Epithelial cell of prostate (primary cell): ENCODE measurements around the gene ARRB1.
"Not testable (repeated sequence)": the region's sequence is repeated elsewhere in the genome, so short reads cannot be mapped to it uniquely, and the experiment has no call there.

Experiments used
- DNase-seq: peaks from one replicate; pipeline ENCODE4 v3.0.0-alpha.2; 2011; ENCODE audit warnings: low read depth, low spot score
- H3K27ac ChIP-seq: fragments of 450-650 bp; 2 replicates; pipeline ENCODE4 v1.5.1; 2017; ENCODE audit warnings: mild to moderate bottlenecking

The ARRB1 gene

DNA sequence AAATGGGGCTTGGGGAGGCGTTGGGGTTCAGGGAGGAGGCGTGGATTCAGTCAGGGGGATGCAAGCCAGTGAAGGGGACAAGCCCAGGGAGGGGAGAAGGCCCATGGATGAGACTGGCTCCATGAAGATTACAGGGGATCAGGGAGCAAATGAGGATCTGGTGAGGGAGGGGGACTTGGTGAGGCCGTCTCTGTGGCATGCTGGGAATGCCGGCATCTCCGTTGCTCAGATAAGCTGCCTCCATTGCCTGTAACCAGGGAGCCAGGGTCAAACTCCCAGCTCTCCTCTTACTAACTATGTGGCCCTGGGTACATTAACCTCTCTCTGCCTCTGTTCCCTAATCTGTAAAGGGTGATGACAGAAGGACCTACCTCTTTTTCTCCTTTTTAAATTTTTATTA, 72.2 kb downstream of the ARRB1 start:
- no peak for DNase-seq
- no peak overlapping the region for H3K27ac ChIP-seq

DNA sequence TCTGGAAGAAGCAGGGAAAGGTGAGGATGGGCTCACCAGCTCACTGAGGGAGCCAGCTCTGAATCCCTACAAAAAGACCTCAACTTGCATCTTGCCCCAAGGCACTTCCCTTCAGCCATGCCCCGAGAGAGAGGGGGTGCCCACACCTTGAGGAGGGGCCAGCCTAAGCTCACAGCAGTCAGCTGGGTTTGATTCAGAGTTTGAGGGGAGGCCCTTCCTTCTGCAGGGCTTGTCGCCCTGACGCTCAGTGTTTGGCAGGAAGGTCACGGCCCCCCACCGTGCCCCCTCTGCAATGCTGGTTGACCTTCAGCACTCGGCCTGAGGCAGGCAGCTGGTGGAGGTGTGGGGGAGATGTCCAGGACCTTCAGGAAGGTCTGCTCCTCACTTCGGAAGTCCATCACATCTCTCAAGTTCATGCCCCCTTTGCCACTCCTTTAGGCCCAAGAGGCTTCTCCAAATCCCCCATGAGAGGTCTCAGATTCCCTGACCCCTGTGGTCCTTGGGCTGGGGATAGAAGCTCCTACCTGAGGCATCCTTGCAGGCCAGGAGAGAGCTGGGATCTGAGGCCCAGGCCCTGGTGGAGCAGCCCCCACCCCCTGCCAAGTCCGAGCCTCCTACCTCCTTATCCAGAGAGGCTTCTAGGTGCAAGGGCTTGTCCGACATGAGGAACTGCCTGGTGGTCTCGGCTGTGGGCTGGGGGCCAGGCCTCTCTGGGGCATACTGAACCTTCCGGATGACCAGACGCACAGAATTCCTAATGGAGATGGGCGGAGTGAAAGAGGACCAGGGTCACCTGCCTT, 73.3 kb downstream of the ARRB1 start:
- no peak for DNase-seq
- H3K27ac ChIP-seq: no peak overlapping the region

DNA sequence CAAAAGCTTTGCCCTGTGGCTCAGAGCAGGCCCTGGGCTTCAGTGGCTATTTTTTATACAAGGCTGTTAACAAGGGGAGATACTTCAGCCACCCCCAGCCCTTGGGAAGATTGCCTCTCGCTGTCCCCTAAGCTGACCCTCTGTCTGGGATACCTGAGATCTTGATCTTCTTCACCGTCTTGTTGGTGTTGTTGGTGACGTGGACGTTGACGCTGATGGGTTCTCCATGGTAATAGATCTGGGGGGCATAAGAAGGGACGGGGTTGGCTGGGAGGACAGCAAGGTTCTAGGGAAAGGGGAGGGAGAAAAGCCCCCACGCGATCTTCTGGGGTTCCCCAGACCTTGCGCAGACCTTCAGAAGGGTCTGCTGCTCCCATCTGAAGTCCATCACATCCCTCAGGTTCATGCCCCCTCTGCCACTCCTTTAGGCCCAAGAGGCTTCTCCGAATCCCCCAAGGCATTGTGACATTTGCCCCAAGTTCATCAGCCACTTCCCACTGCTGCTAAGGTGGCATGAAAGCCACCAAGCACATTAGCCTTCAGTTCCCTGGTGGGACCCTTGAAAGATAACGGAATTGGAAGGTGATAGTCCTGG, 74.2 kb downstream of the ARRB1 start:
- no peak overlapping the region for H3K27ac ChIP-seq
- DNase-seq: no peak

DNA sequence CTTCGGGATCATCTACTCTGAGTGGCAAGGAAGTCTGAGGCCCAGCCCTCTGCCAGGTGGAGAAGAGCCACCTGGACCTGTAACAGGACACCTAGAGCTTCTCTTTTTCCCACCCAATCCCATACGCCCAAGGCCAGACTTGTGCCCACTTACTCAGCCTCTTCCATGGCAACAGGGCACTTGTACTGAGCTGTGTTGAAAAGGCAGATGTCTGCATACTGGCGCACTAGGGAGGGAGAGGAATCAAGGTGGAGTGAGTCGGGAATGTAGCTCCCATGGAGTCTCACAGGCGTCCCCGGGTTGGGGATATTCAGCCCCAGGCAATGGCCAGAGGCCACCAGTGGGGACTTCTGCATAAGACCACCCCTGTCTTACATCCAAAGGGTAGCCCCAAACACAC, 74.8 kb downstream of the ARRB1 start:
- H3K27ac ChIP-seq: no peak overlapping the region
- DNase-seq: no peak

DNA sequence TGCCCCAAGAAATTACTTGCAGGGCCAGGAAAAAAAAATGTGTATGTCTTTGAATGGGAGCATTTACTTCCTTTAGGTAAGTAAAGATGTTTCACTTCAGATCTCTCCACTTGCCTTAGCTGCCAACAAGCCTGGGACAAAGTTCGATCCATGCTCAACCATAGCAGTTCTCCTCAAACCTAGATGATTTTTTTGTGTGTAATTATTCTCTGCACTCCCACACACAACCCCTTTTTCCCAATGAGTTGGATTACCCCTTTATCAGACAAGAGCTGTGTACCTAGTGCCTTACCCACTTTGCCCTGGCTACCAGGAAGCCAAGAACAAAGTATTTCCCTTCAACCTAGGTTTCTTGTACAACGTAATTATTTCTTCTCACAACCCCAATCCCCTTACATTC, 75.3 kb downstream of the ARRB1 start:
- no peak for DNase-seq
- H3K27ac ChIP-seq: no peak overlapping the region

DNA sequence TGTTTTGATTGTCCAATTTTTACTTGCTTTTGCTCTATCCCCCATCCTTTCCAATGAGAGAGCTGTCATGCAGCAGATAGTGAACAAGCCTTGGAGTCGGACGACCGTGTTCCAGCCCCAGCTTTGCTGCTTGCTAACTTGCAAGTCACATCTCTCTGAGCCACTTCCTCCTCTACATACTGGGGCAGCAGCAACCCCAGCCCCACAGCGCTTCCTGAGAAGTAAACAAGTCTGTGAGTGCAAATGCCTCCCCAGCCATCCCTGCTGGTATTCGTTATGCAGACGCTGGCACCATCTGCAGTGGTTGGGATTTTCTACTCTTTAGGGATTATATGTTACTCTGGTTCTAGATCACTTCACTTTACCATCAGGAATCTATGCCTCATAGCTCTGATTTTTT, 75.9 kb downstream of the ARRB1 start:
- no peak overlapping the region for H3K27ac ChIP-seq
- DNase-seq: no peak

DNA sequence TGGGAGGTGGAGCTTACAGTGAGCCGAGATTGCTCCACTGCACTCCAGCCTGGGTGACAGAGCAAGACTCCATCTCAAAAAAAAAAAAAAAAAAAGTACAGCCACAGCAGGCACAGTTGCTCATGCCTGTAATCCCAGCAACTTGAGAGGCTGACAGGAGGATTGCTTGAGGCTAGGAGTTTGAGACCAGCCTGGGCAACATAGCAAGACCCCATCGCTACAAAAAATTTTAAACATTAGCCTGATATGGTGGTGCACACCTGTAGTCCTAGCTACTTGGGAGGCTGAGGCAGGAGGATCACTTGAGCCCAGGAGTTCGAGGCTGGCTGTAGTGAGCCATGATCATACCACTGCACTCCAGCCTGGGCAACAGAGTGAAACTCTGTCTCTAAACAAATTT, 76.7 kb downstream of the ARRB1 start:
- not testable (repeated sequence) for DNase-seq, H3K27ac ChIP-seq

DNA sequence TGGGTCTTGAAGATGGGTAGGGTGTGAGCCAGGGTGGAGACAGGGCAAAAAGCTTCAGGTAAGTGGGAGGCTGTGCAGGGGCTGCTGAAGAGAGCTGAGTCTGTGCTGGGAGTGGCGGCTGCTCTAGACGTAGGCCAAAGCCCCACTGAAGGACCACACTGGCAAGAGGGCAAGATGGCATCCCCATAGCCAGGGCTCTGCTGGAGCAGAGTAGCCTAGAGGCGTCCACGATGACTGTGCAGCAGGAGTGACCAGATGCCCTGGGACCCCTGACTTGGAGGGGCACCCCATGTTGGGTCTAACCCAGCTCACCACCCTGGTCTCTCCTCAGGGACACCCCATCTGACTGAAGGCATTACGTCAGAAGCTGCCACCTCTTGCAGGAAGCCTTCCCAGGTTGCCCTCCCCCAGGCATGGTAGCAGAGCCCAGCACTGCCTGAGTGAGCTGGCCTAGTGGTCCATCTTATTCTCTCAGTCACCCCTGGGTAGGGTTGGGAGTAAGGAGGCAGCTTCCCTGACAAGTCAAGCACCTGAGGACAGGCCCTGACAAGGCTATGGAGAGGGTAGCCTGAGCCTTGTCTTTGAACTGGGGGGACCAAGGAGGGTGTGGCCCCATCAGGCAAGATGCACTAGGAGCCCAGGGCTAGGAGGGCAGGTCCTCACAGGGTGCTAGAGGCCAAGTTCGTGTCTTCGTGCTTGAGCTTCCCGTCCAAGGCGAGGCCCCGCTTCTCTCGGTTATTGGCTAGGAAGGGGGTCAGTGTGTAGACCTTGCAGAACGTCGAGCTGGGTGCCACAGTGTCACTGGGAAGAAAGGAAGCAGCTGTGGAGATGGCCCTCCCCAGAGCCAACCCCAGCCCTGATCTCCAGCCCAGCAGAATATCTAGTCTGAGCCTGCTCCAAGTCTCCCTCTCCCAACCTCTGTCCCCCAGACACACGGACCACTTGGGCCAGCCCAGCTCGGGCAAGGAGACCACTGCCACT, 77.8 kb downstream of the ARRB1 start:
- no peak overlapping the region for H3K27ac ChIP-seq
- no peak for DNase-seq

DNA sequence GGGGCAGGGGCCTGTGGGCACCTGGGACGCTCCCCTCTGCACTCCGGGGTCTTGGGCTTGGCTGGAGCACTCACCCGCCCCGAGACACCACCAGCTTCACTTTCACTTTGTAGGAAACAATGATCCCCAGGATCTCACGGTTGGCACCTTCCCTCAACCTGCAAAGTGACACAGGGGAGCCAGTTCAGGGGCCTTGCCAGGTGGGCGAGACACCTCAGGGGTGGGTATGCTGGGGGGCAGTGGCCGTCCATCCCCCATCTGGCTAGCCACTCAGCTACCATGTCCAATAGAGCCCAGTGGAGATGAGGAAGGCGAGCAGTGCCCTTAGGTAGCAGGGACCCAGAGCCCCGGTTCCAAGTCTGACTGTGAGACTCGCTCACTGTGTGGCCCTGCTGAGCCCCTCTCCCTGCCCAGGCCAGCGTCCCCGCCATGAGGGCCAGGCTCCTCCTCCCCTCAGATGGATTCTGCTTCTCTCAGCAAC, 78.6 kb downstream of the ARRB1 start:
- DNase-seq: no peak
- H3K27ac ChIP-seq: no peak overlapping the region

DNA sequence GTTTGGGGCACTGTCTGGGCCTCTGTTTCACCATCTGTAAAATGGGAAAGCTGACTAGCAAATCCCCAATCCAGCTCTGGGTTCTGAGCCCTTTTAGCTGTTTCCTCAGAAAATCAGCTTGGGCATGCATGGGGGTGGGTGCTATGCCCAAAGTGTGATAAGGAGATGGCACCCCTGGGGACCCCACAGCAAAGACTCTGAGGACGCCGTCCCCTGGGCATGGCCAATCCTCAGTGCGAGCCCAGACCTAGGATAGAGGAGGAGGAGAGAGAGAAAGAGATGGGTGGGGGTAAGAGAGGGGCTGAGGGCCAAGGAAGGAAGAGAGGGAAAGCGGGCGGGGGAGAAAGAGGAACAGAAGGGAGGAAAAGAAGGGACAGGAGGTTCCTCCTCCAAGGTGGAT, 79.1 kb downstream of the ARRB1 start:
- no peak overlapping the region for H3K27ac ChIP-seq
- DNase-seq: no peak

DNA sequence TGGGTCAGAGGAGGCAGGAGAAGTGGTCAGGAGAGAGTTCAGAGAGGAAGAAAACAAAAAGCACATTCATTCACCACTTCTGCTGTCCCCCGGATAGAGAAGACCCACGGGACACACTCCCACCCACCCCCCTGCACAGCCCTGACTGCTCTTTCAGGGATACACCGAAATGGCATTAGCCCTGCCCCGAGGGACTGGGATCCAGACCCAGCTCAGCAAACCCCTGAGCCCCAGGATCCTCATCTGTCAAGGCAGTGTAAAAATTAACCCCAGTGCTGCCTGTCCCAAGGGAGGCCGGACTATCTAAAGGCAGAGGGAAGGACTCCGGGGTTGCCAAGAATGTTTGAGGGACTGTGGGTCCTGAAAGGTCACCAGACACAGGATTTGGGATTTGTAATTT, 79.7 kb downstream of the ARRB1 start:
- no peak overlapping the region for H3K27ac ChIP-seq
- DNase-seq: no peak

DNA sequence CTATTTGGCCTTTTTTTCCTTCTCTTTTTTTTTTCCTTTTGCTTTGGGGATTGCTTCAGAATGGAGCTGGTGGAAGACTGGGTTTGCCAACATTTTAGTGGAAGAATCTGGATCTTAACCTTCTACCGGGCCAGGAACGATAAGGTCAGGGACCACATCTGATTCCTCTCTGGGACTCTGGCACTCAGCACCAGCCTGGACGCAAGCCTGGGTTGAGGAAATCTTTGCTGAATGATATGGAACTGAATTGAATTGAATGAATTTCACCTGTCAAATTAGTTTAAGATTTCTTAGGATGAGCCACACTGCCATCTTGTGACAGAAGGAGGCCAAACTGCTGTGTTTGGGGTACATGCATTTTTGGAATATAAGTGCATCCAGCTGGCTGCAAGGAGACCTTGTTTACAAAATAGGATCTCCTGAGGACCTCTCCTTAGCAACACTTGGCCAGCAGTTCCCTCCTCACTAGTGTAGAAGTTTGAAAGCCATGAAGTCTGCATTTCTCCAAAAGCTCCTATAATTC, 80.5 kb downstream of the ARRB1 start:
- no peak overlapping the region for H3K27ac ChIP-seq
- no peak for DNase-seq

DNA sequence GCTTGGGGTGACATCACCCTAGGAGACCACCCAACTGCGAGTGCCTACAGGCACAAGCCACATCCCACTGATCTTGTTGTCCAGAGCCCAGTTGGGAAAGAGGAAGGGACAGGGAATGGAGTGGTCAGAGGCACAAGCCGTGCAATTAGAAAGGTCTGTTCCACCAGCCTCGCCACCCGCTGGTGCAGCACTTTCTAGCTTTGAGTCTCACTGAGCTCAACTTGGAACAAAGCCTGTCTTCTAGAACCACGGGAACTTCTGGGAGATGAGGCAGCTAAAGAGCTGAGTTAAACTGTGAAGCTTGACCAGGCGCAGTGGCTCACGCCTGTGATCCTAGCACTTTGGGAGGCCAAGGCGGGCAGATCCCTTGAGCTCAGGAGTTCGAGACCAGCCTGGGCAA, 81.6 kb downstream of the ARRB1 start:
- no peak for DNase-seq
- no peak overlapping the region for H3K27ac ChIP-seq

DNA sequence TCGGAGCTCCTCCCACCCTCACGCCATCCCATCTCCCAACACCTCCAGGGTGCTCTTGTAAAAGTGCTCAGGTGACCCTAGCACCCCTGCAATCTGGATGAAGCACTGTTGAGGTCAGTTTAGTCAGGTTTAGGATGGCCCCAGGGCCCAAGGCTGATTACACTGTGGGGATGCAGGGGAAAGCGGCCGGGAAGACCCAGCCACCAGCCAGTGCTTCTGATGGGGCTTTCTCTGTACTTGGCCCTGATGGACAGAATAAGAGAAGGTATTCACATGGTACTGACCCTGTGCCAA, 82.1 kb downstream of the ARRB1 start:
- no peak overlapping the region for H3K27ac ChIP-seq

DNA sequence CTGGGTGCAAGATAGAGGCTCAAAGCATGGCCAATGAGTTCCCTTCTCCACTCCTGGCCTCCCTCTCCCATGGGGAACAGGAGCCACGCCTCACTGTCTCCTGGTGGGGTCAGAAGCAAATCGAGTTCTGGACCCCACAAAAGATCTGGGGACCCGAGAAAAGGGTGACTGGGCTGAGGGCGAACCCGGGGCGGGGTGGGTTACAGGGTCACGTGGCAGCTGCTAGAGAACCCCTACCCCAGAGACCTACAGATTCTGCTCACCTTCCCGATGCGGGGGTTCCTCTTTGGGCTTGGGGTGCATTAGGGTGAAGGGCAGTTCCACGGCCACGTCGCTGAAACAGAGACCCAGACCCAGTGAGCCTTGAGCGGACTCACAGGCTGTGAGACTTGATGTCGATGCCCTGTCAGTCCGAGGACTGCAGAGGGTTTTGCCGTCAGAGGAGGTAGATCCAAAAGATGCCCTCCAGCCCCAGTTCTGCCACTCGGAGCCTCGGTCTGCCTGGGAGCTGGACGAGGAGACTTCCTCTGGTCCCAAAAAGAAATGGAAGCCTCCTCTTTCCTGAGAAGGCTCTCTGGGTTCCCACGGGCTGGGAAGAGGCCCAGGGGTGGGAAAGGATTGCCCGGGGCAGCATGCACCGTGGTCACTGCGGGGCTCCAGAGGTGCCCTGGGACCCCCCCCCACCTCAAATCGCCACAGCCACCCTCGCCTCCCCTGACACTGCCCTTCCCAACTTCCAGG, 82.7 kb downstream of the ARRB1 start:
- H3K27ac ChIP-seq: no peak overlapping the region
- DNase-seq: no peak

More for the DNA sequence above, 82.1 kb downstream of the ARRB1 start:
- DNase-seq: no peak

DNA sequence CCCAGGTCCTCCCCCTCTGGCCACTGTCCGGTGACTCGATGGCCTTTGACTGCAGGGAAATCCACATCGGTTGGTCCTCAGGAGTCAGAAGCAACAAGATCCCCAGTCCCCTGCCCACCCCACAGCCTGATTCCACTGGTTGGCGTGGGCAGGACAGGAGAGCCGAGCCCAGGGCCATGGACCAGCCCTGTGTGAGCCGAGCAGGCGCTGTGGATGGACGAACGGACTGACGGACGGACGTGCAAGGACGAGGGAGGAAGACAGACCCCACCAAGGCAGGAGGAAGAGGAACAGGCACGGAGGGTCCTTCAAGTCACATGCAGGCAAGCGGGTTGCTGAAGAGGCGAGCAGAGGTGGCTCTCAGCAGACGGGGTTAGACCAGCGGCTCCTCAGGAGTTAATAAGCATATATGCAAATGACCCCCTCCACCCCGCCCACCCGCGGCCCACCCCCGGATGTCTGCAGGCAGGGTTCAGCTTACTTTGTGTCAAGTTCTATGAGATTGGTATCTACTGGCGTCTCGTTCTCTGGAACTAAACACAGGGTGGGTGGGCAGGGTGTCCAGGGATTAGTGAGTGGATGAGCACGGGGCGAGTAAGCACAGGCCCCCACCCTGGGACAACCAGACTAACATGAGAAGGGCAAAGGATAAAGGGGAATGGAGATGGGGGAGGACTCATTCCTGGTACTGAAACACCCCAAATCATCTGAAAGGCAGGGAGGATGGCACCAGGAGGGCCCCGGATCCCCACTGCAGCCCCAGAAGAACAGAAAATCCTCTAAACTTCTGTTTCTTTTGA, 84.1 kb downstream of the ARRB1 start:
- no peak overlapping the region for H3K27ac ChIP-seq
- DNase-seq: no peak

DNA sequence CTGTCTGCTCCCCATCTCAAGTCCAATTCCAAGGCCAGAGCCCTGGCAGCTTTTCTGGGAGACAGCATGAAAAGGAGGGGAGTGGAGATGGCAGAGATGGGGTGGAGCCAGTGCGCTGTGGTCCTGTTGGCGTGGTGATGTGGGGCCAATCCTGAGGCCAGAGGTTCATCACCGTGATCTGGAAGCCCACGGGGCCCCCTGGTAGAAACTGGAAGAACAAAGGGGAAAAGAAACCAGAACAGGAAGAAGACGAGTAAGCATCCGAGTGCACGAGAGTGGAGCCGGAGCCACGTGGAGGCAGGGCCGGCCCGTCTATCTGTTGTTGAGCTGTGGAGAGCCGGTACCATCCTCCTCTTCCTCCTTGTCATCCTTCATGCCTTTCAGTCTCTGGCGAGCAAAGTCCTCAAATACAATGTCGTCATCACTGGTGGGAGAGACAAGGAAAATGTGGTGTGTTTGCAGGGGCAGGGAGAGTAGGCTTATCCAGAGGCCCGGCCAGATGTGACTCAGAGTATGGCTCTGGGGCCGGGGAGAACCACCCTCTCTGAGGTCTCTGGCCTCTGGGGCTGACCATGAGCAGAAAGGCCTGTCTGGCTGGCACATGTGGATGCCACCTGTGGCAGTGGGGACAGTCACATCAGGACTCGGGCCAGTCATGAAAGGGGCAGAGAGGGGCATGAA, 85.5 kb downstream of the ARRB1 start:
- H3K27ac ChIP-seq: no peak overlapping the region
- no peak for DNase-seq

DNA sequence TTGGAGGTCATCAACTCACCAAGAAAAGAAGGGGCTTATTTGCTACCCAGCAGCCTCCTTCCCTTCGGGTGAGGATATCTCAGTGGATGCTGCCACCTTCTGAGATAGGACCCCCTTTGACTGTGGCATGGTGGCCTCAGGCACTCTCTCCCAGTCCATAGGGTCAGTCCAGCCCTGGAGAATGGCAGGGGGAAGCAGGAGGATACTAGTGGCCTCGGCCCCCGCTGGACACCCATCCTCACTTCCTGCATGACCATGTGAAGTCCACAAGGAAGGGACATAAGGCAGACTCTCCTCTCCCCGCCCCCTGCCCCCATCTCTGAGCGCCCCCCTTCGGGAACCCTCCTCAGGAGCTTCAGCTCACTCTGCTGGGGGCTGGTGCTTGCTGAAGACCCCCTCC, 86.5 kb downstream of the ARRB1 start:
- DNase-seq: no peak
- H3K27ac ChIP-seq: no peak overlapping the region

DNA sequence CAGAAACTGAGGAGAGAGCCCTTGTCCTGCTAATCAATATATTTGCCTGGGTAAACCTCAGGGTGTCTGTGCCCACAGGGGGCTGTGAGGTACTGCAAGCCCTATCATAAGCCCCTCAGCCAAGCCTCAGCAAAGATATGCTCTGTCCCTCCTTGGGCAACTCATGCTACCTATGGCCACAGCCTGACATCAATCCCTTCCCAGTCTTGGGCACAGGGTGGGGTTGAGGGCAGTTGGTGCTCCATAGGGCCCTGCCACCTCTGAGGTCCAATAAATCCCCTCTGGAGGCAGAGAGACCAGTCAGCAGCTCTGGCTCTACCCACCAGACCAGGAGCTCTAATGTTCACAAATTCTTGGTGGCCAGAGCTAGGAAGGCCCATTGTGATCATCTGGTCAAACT, 87.1 kb downstream of the ARRB1 start:
- no peak for DNase-seq
- no peak overlapping the region for H3K27ac ChIP-seq
